OCI-M2 (cell line): ENCODE results near the gene SUMO2.
"Not testable (repeated sequence)": the region's sequence is repeated elsewhere in the genome, so short reads cannot be mapped to it uniquely, and the experiment has no call there.

ENCODE experiments used
- DNase-seq: peaks from one replicate; lab custom pipeline; 2025; ENCODE audit not compliant: unreplicated experiment; lab: John Stamatoyannopoulos, UW

SUMO2 gene

DNA sequence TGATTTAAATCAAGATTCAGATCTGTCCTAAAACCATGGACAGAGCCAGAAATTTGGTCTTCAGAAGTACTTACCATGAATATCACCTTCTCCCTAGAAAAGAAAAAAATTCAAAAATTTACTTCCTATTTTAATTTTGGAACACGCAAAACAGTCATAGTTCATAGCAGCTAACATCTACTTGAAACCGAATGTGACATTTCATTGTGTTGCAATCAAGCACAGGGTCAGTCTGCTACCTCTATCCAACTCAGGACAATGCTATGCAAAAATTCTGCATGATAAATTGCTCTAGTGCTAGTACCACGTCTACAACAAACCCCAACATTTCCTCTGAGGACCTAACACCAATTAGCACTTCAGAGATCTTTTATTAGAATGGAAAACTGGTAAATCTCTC lies 36.2 kb downstream of the SUMO2 start:
- DNase-seq, result no peak

GRCh38 chr17:75144816-75145512 lies 37.8 kb downstream of the SUMO2 start:
- DNase-seq, result no peak

DNA sequence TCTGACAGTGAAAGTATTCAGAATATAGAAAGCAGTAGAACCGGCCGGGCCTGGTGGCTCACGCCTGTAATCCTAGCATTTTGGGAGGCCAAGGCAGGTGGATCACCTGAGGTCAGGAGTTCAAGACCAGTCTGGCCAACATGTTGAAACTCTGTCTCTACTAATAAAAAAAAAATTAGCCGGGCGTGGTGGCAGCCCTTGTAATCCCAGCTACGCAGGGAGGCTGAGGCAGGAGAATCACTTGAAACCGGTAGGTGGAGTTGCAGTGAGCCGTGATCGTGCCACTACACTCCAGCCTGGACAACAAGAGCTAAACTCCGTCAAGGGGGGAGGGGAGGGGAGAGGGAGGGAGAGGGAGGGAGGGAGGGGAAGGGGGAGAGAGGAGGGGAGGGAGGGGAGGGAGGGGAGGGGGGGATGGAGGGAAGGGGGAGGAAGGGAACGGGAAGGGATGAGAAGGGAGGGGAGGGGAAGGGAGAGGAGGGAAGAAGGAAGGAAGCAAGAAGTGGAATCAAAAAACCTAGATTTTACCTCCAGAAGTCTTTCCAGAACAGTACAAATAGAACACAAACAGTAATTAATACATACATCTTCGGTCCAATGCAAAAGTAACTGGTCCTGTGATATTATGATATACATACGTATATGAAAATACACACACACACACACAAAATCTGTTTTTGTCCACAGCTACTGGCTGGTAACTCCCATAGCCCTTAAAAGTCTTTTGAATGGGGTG lies 40.4 kb downstream of the SUMO2 start:
- DNase-seq, result no peak

DNA sequence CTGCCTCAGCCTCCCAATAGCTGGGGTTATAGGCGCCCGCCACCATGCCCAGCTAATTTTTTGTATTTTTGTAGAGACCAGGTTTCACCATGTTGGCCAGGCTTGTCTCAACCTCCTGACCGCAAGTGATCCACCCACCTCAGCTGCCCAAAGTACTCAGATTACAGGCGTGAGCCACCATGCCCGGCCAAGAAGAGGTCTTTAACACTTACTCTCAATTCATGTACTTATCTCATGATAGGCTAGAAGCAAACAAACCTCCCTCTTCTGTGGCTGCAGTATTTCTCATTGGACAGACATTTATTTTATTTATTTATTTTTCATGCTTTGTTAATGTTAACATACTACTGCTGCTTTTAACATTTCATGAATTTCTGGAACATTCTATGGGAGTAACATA lies 44.2 kb downstream of the SUMO2 start:
- no peak for DNase-seq

DNA sequence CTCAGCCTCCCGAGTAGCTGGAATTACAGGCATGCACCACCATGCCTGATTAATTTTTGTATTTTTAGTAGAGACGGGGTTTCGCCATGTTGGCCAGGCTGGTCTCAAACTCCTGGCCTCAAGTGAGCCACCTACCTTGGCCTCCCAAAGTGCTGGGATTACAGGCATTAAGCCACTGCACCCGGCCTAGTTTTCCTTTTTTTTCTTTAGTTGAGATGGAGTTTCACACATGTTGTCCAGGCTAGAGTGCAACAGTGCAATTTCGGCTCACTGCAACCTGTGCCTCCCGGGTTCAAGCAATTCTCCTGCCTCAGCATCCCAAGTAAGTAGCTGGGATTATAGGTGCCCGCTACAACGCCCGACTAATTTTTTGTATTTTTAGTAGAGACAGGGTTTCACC lies 45.0 kb downstream of the SUMO2 start:
- DNase-seq, result not testable (repeated sequence)

DNA sequence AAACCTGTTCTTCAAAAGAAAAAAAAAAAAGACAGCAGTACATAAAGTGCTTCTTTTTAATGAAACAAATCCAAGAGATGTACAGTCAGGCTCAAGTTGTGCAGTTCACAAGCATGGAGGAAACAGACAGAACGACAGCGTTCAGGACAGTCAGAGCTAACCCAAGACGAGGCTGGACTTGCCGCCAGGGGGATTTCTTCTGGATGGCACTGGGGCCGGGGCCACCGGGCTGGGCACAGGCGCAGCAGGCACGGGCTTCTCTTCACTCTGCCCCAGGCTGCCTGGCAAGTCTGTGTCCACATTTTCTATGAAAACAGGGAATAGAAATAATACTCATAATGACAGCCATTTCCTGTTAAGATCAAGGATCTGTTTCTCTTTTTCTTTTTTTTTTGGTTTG lies 46.8 kb downstream of the SUMO2 start:
- no peak for DNase-seq

DNA sequence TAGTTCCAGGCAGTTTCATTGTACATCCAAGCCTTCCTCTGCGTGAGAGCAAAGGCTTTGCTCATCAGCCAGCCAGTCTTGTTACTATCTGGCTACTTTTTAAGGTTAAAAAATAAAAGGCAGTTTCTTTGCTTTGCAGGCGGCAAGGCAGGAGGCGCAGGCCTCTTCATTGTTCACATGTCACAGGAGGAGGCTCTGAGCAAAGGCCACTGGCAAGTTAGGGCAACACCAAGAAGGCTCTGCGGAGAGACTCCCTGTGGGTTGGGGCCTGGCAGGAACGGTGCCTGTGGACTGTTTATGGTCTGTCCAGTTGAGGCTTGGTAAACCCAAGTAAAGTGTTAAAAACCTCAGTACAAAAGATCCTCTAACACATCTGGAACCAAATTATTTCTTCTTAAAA lies 47.3 kb downstream of the SUMO2 start:
- DNase-seq, result no peak

- not testable (repeated sequence) for DNase-seq
These were observed 49.0 kb downstream of the SUMO2 start for GRCh38 chr17:75133607-75134347.

DNA sequence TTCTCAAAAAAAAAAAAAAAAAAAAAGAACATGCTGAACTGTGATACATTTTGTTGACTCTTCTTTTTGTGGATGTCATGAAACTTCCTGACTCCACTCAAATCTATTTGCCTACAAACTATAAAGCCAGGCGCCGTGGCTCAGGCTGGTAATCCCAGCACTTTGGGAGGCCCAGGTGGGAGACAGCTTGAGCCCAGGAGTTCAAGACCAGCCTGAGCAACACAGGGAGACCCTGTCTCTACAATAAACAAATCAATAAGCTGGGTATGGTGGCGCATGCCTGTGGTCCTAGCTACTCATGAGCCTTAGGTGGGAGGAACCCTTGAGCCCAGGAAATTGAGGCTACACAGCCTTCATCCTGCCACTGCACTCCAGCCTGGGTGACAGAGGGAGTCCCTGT lies 49.8 kb downstream of the SUMO2 start:
- no peak for DNase-seq

- DNase-seq, result not testable (repeated sequence)
These were observed 50.5 kb downstream of the SUMO2 start for GRCh38 chr17:75132018-75133000.

GRCh38 chr17:75131278-75132017 lies 51.3 kb downstream of the SUMO2 start, which contains the start of gene NT5C:
TSS of gene NT5C (minus strand) at chr17:75131742. CDS start at chr17:75131707, 35 bp downstream.
- DNase-seq, result no peak

DNA sequence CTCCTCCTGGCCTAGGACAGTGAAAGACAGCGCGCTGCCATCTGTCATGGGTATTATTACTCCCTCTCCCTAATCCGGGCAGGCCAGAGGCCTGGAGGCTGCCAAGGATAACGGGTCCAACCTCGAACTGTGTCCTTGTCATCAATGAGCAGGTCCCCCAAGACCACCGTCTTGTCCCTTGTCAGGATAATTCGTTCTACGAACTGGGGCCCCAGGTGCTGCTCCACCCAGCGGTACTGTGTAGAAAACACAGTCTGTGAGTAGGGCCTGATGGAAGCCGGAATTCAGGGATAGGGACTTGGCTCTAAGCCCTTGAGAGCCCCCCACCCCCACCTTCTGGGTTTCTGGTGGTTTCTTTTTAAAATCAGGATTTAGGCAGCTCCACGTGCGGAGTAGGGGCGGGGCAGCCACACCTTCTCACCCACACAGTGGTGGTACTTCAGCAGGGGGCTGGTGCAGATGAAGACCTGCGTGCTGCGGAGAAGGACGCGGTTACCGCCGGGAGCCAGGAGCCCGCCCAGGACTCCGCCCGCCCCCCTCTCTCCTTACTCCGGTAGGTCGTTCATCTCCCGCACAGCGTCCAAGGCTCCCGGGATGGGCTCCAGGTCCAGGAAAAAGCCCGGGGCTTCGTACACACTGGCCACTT lies 52.0 kb downstream of the SUMO2 start:
- no peak for DNase-seq

DNA sequence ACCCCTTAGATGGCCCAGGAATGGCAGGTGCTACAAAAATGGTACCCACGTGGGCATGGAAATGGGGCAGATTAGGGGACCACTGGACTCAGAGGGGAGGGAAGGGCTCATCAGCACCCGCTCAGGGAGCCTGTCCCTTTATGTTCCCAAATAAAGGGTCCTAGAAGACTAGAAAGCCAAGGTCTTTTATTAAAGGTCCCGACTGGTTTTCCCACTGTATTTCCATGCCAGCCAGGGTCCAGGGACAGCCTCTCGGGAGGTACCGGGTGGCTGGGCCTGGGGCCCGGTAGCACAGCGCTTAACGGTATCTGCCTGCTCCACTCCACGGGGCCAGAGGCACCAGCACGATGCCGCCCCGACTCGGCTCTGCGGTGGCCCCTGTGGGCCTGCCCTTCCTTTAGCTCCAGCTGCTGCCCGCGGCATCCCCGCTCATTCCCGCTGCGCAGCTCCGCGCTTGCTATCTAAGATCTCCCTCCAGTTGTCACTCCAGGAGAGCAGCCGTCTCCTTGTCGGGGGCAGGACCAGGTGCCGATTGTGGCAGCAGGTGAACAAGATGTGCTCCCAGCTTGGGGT lies 52.6 kb downstream of the SUMO2 start:
- DNase-seq, result no peak

- DNase-seq, result no peak
These were observed 53.2 kb downstream of the SUMO2 start for GRCh38 chr17:75129576-75129975.

- no peak for DNase-seq
These were observed 53.9 kb downstream of the SUMO2 start for GRCh38 chr17:75128694-75129505.

- DNase-seq, result not testable (repeated sequence)
These were observed 54.8 kb downstream of the SUMO2 start for GRCh38 chr17:75127936-75128335.

GRCh38 chr17:75126954-75127353 lies 55.8 kb downstream of the SUMO2 start:
- no peak for DNase-seq

DNA sequence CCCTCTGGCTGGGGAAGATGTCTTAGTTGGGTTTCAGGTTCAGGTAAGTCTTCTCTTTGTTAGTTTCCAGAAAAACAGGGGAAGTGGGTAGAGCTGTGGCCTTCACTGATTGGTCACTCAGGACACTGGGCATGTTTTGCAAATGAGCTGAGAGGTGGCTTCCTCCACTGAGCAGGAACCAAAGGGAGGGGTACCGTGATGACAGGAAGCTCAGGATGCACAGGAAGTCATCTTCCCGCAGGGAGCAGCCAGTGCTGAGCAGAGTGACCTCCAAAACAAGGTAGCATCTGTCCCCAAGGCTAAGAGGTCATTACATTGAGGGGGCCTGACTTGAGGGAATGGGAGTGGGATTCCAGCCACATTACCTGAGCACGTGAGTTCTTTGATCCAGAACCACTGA lies 56.8 kb downstream of the SUMO2 start:
- no peak for DNase-seq
